RWPE1 (cell line): ENCODE data around the gene PXMP2.

Experiments used
- CTCF ChIA-PET: fragments of 350-600 bp; sonication (Branson Sonifier 250); formaldehyde crosslinking; extraction: SDS; loops from one replicate; lab custom pipeline; 2021; lab: Yijun Ruan, JAX
- POLR2A ChIA-PET: fragments of 400-600 bp; formaldehyde crosslinking; extraction: SDS; loops from one replicate; lab custom pipeline; 2020; ENCODE audit warnings: antibody characterized with exemption; ENCODE audit not compliant: low non-redundant PET; lab: Yijun Ruan, JAX
- DNase-seq: peaks from one replicate; pipeline ENCODE4 v3.0.0; 2012; ENCODE audit warnings: low spot score
- H3K27ac ChIP-seq: fragments of 450-650 bp; 2 replicates; pipeline ENCODE4 v1.5.1; 2017
- TF ChIP-seq, protein P1 (sequence below): fragments of 450-650 bp; conservative IDR thresholded peaks from 2 replicates; pipeline ENCODE4 v1.5.1; 2017; ENCODE audit warnings: low read depth, mild to moderate bottlenecking

The PXMP2 gene

DNA sequence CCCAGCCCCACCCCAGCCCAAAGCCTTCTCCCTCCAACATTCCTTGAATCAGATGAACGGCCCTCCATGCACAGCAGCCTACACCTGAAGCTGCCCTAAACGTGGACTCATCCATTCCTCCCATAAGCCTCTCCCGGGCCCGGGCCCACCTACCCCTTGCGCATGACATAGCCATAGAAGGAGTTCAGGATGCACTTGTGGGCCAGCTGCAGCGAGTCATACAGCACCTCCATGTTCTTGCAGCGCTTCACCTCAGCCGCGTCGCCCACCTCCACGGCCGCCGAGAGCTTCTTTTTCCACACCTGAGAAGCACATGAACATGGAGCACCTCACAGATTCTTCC is 22.3 kb upstream of the PXMP2 start:
- TF ChIP-seq, protein P1, sequence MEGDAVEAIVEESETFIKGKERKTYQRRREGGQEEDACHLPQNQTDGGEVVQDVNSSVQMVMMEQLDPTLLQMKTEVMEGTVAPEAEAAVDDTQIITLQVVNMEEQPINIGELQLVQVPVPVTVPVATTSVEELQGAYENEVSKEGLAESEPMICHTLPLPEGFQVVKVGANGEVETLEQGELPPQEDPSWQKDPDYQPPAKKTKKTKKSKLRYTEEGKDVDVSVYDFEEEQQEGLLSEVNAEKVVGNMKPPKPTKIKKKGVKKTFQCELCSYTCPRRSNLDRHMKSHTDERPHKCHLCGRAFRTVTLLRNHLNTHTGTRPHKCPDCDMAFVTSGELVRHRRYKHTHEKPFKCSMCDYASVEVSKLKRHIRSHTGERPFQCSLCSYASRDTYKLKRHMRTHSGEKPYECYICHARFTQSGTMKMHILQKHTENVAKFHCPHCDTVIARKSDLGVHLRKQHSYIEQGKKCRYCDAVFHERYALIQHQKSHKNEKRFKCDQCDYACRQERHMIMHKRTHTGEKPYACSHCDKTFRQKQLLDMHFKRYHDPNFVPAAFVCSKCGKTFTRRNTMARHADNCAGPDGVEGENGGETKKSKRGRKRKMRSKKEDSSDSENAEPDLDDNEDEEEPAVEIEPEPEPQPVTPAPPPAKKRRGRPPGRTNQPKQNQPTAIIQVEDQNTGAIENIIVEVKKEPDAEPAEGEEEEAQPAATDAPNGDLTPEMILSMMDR = no peak
- H3K27ac ChIP-seq = no peak overlapping the region
- ChIA-PET CTCF (interaction anchor here (0.6 kb wide), 1 partner anchor 54 kb away, joined by 3 read pairs; no protein-coding TSS in a partner anchor), POLR2A (no interaction called here)
- no peak for DNase-seq

DNA sequence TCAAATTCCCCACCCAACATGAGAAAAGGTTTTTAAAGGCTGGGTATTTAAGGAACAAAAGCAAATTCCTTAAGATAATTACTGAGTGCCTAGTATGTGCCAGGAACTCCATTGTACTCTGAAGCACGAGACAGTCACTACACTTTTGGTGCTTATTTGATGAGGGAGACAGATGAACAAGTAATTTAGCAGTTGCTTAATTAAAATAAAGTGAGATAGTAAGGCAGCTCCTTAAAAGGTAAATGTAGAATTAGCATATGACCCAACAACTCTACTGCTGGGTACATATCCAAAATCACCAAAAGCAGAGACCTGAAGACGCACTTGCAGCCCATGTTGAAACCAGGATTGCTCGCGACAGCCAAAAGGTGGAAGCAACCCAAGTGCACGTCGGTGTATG is 21.6 kb upstream of the PXMP2 start:
- CTCF ChIA-PET = interaction anchor here (0.6 kb wide), 1 partner anchor 54 kb away, joined by 3 read pairs; no protein-coding TSS in a partner anchor
- POLR2A ChIA-PET = no interaction called here
- no peak for DNase-seq
- TF ChIP-seq, protein P1 = no peak
- no peak overlapping the region for H3K27ac ChIP-seq

- ChIA-PET POLR2A (no interaction called here), CTCF (no interaction called here)
- DNase-seq = no peak
- TF ChIP-seq, protein P1 = no peak
- H3K27ac ChIP-seq = no peak overlapping the region
Observed at GRCh38 chr12:132668191-132669088, 18.9 kb upstream of the PXMP2 start.

GRCh38 chr12:132669166-132669879 is 18.1 kb upstream of the PXMP2 start:
- ChIA-PET CTCF (interaction anchor here (0.7 kb wide), 1 partner anchor 554 kb away, joined by 3 read pairs; no protein-coding TSS in a partner anchor), POLR2A (no interaction called here)
- no peak for DNase-seq
- TF ChIP-seq, protein P1 = no peak
- peak overlapping the region; percentile 15; the same call in 1 of the 2 replicates for H3K27ac ChIP-seq

DNA sequence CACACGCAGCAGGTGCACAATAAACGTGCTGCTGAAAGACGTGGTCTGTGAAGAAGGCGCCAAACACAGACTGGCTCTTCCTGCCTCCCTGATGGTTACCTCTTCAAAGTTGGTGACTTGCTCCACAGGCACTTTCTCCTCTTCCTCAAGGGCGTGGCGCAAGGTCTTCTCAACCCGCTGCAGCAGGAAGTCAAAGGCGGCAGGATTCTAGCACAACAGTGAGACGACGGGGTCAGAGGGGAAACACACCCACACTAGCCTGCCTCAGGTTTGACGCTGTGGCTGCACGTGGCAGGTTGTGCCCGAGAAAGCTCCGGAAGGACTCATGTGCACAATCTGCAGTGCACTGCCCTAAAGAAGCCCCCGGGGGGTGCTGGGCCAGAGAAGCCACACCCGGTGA is 15.3 kb upstream of the PXMP2 start:
- no peak overlapping the region for H3K27ac ChIP-seq
- no peak for DNase-seq
- POLR2A ChIA-PET = no interaction called here
- TF ChIP-seq, protein P1 = no peak
- CTCF ChIA-PET = no interaction called here

- TF ChIP-seq, protein P1 = no peak
- ChIA-PET POLR2A (no interaction called here), CTCF (no interaction called here)
Observed at GRCh38 chr12:132672678-132673077, 14.7 kb upstream of the PXMP2 start.

More at GRCh38 chr12:132672678-132673077, 14.7 kb upstream of the PXMP2 start:
- H3K27ac ChIP-seq = no peak overlapping the region
- no peak for DNase-seq
